ENCODE results near the gene F2RL1.
"Not testable (repeated sequence)": the region's sequence is repeated elsewhere in the genome, so short reads cannot be mapped to it uniquely, and the experiment has no call there.

DNA sequence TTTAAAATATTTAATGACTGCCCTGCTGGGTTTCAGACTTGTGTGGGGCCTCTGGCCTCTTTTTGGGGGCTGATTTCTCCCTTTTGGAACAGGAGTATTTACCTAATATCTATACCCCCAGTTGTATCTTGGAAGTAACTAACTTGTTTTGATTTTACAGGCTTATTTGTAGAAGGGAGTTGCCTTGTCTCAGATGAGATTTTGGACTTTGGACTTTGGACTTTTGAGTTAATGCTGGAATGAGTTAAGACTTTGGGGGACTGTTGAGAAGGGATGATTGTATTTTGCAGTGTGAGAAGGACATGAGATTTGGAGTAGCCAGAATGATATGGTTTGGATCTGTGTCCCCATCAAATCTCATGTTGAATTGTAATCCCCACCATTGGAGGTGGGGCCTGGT is 36.7 kb downstream of the F2RL1 start:
- not testable (repeated sequence) for TF ChIP-seq CTCF (IDR thresholded peaks at IDR 0.05; ENCODE audit: insufficient read depth, low read length); POLR2AphosphoS5 (IDR thresholded peaks at IDR 0.05; ENCODE audit: low read depth); GABPA (IDR thresholded peaks at IDR 0.05; ENCODE audit: low read depth); SPI1 (IDR thresholded peaks at IDR 0.05; ENCODE audit: borderline replicate concordance, low read depth)
- TF ChIP-seq, protein P1, sequence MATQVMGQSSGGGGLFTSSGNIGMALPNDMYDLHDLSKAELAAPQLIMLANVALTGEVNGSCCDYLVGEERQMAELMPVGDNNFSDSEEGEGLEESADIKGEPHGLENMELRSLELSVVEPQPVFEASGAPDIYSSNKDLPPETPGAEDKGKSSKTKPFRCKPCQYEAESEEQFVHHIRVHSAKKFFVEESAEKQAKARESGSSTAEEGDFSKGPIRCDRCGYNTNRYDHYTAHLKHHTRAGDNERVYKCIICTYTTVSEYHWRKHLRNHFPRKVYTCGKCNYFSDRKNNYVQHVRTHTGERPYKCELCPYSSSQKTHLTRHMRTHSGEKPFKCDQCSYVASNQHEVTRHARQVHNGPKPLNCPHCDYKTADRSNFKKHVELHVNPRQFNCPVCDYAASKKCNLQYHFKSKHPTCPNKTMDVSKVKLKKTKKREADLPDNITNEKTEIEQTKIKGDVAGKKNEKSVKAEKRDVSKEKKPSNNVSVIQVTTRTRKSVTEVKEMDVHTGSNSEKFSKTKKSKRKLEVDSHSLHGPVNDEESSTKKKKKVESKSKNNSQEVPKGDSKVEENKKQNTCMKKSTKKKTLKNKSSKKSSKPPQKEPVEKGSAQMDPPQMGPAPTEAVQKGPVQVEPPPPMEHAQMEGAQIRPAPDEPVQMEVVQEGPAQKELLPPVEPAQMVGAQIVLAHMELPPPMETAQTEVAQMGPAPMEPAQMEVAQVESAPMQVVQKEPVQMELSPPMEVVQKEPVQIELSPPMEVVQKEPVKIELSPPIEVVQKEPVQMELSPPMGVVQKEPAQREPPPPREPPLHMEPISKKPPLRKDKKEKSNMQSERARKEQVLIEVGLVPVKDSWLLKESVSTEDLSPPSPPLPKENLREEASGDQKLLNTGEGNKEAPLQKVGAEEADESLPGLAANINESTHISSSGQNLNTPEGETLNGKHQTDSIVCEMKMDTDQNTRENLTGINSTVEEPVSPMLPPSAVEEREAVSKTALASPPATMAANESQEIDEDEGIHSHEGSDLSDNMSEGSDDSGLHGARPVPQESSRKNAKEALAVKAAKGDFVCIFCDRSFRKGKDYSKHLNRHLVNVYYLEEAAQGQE (IDR thresholded peaks at IDR 0.05; ENCODE audit: insufficient replicate concordance, low read depth): not testable (repeated sequence)

Data from HL-60 (cell line).